ES-I3 (cell line): ENCODE results near the gene STRBP.

Source experiments
- H3K36me3 ChIP-seq: 2 replicates; pipeline ENCODE4 v1.6.1; 2013; ENCODE audit warnings: mild to moderate bottlenecking, low read length, control low read depth, moderate library complexity; ENCODE audit not compliant: insufficient read depth
- H3K4me1 ChIP-seq: 2 replicates; pipeline ENCODE4 v1.6.1; 2013; ENCODE audit warnings: mild to moderate bottlenecking, control low read depth, low read length; ENCODE audit not compliant: insufficient read depth
- H3K9ac ChIP-seq: 2 replicates; pipeline ENCODE4 v1.6.1; 2013; ENCODE audit warnings: low read depth, mild to moderate bottlenecking, low read length, moderate library complexity
- H3K9me3 ChIP-seq: 2 replicates; pipeline ENCODE4 v1.6.1; 2013; ENCODE audit warnings: mild to moderate bottlenecking, low read length, moderate library complexity; ENCODE audit not compliant: control insufficient read depth, insufficient read depth

Gene STRBP

DNA sequence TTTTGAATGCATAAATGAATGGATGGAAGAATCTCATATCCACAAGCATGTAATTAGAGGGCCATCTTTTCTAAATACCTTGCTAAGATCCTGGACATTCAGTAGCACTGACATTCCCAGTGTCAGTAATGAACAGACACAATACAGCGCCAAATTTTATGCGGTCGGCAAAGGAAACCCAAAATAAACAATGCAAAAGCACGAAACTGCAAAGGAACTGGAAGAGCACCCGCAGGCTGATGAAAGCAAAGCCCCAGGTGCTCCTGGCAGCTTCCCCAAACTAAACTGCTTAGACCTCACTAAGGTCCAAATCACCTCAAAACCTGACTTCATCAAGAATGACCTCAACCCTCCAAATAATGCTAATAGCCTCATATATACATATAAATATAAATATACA is 133.0 kb downstream of the STRBP start:
- peaks cover 6% of the 10 kb centered on the region for H3K36me3 ChIP-seq
- no peaks in the 10 kb centered on the region for H3K4me1 ChIP-seq
- H3K9me3 ChIP-seq: no peaks in the 10 kb centered on the region
- no peak overlapping the region for H3K9ac ChIP-seq

DNA sequence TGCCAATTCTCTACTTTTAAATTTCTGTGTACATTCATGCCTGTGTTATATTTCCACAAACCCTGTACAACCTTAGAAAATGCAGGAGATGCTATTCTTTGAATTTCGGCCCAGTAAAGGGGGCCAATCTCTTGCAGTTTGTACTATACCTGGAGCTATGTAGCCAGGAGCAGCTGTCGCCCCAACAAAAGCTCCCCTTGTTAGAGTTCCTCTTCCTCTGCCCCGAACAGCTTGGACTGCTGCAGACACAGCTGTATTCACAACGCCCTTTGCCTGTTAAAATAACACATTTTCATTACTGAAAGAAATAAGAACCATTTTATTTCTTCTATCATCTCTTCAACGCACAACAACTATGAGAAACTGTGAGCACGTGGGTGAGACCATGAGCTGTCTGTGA is 135.7 kb downstream of the STRBP start:
- no peaks in the 10 kb centered on the region for H3K4me1 ChIP-seq

DNA sequence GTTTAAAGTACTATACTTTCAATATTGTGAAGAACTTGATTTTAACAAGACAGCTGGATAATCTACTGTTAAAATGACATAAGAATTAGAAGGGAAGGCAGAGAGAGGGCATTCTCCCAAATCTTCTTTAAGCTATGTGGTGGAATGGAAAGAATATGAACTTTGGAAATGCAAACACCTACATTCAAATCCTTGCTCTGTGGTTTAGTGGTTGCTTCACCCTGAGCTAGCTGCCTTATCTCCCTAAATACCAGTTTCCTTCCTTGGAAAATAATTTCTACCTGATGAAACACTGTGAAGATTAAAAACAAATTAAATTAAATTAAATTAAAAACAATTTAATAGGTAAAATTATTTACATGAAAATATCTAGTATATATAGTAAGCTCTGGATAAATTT is 136.4 kb downstream of the STRBP start:
- Histone ChIP-seq H3K36me3 (peaks cover 11% of the 10 kb centered on the region), H3K4me1 (no peaks in the 10 kb centered on the region), H3K9ac (no peak overlapping the region), H3K9me3 (no peaks in the 10 kb centered on the region)

More for the DNA sequence above, 135.7 kb downstream of the STRBP start:
- Histone ChIP-seq H3K36me3 (peaks cover 11% of the 10 kb centered on the region), H3K9ac (no peak overlapping the region), H3K9me3 (no peaks in the 10 kb centered on the region)

DNA sequence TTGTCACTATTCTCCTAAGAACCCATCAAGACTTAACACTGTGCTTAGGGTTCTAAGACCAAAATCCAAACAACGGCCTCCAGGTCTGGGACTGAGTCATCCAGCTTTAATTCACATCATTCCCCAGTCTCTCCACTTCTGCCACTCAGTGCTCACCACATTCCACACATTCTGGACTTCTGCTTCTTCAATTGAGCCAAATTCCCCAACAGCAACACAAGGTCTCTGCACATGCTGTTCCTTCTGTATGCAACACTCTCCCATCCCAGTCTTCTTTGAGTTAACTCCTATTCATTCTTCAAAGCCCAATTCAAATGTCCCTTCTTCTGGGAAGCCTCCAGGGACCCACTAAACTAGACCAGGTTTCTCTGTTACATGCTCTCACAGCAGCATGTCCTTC is 137.1 kb downstream of the STRBP start:
- Histone ChIP-seq H3K9me3 (no peaks in the 10 kb centered on the region), H3K36me3 (peaks cover 11% of the 10 kb centered on the region), H3K4me1 (no peaks in the 10 kb centered on the region), H3K9ac (no peak overlapping the region)

DNA sequence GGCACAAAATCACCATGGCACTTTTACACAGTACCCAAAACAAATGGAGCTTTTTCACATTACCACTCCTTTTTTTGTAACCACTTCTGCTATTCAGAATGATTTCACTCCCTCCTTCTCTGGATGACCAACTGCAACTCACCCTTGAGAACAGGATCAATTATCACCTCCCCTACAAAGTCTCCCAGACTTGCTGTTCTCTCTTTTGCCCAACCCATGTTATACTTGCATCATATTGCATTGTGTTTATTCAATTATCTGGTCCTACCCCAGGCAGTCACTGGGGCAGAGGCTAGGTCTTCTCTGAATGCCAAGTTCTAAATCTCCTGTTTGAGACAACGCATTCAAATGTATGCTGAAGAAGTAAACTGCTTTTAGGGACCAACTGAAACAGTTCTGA is 139.0 kb downstream of the STRBP start:
- Histone ChIP-seq H3K9ac (no peak overlapping the region), H3K4me1 (no peaks in the 10 kb centered on the region), H3K9me3 (no peaks in the 10 kb centered on the region), H3K36me3 (peaks cover 11% of the 10 kb centered on the region)

DNA sequence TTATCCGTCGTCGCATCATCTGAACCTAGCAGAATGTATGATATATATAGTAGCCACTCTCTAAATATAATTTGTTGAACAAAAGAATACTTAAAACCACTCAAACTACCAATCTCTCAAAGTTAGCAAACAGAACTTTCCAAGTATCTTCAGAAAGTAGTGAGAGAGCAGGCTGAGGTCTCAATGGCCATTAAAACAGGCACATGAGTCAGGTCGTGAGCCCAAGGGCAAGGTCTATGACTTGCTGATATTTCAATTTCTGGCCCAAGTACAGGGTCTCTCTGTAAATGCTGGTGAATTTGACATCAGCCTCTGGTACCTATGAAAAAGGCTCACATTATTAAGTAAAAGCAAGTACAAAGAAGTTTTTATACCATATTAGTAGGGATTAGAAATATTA is 139.8 kb downstream of the STRBP start:
- no peaks in the 10 kb centered on the region for H3K9me3 ChIP-seq
- peaks cover 11% of the 10 kb centered on the region for H3K36me3 ChIP-seq
- H3K4me1 ChIP-seq: no peaks in the 10 kb centered on the region
- no peak overlapping the region for H3K9ac ChIP-seq

DNA sequence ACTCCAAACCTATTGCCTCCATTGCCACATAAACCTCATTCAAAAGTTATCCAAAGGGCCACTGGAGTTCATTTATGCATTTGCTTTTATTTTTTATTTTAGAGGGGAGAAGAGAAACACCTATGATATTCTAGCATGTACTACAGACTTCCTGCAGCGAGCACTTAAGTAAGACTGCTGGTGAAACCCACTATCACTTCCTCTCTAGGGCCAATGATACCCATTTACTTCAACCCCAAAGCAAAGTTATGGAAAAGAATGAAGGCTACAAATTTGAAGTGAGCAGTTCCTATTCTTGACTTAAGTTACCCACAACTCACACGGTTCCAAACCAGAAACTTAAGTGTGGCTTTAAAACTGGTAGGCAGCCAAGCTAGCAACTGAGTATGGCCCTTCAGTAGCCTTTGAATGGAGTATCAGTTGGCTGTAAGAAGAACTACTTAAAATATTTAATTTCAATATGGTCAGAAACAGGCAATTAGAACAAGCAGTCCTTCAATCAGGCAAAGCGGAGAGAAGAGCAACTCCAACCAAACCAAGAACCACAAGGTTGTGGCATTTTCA is 140.8 kb downstream of the STRBP start:
- no peaks in the 10 kb centered on the region for H3K4me1 ChIP-seq
- H3K36me3 ChIP-seq: peaks cover 11% of the 10 kb centered on the region
- no peaks in the 10 kb centered on the region for H3K9me3 ChIP-seq
- H3K9ac ChIP-seq: no peak overlapping the region

DNA sequence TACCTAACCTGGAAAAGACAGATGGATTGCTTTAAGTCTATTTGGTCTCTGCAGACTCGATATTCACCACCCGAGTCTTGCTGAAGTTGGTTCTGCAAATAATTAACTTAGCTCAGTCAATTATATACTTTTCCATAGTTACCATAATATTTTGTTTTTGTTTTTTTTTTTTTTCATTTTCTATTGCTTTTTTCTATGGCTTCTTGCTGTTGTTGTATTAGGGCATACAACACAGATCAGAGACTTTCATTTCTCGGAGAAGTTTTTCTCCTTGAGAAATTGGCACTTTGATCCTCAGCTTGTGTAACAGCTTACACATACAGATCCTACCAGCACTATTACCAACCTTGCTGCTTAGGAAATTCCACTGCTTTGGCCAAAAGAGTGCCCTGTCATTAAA is 146.9 kb downstream of the STRBP start:
- H3K9me3 ChIP-seq: no peaks in the 10 kb centered on the region
- no peaks in the 10 kb centered on the region for H3K36me3 ChIP-seq
- no peak overlapping the region for H3K9ac ChIP-seq
- 0 out of 2 replicates have a peak, but pooled peaks cover 5% of the 10 kb centered on the region for H3K4me1 ChIP-seq

DNA sequence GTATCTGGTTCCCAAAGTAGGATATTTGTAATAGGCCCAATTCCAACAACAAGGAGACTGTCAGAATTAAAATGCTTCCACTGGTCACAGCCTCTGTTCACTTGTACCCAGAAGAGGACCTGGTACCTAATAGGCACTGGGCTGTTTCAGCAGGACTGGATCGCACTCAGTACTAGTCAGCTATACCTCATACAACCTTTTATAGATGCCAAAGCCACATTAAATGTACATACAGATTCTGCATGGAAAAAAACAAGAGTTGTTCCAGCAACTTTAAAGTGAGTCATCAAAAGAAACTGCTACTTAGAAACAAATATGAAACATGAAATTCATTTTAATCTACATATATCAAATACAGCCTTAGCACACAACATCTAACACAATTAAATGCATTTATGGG is 147.4 kb downstream of the STRBP start:
- 0 out of 2 replicates have a peak, but pooled peaks cover 5% of the 10 kb centered on the region for H3K4me1 ChIP-seq
- no peaks in the 10 kb centered on the region for H3K9me3 ChIP-seq
- H3K36me3 ChIP-seq: no peaks in the 10 kb centered on the region
- H3K9ac ChIP-seq: no peak overlapping the region

DNA sequence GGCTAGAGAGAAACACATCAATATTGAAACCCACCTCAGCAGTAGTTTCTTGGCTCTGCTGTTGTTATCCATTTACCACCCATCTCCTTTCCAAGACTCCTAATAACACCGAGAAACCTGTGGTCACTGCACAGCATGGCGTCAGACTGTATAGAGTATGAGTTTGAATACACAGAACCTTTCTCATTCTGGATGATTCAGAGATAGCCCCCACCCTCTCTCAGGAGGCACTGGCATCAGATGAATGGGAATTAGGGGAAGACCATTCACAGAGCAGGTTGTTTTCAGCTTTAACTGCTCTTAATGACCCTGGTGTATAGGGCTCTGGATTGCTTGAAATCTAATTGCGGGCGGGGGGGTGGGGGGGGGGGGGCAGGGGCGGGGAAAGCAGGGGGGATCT is 148.3 kb downstream of the STRBP start:
- no peaks in the 10 kb centered on the region for H3K36me3 ChIP-seq
- no peaks in the 10 kb centered on the region for H3K9me3 ChIP-seq
- H3K4me1 ChIP-seq: 0 out of 2 replicates have a peak, but pooled peaks cover 5% of the 10 kb centered on the region
- no peak overlapping the region for H3K9ac ChIP-seq

DNA sequence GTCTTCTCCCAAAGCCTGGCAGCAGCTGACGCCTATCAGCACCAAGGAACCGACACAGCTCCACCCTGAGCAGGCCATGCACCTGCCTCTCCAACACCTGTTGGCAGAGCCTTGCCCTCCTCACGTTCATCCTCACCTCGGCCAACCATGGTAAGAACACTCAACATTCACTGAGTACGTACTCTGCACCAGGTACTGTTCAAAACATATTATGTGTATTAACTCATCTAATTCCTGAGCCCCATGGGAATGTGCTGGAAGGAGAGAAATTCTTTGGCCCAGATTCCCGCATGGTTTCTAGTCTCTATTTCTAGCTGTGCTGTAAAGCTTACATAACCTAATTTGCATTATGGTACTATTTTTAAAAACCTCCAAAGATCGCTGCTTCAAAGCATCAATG is 148.8 kb downstream of the STRBP start:
- no peaks in the 10 kb centered on the region for H3K9me3 ChIP-seq
- no peaks in the 10 kb centered on the region for H3K36me3 ChIP-seq
- 0 out of 2 replicates have a peak, but pooled peaks cover 5% of the 10 kb centered on the region for H3K4me1 ChIP-seq
- H3K9ac ChIP-seq: no peak overlapping the region

DNA sequence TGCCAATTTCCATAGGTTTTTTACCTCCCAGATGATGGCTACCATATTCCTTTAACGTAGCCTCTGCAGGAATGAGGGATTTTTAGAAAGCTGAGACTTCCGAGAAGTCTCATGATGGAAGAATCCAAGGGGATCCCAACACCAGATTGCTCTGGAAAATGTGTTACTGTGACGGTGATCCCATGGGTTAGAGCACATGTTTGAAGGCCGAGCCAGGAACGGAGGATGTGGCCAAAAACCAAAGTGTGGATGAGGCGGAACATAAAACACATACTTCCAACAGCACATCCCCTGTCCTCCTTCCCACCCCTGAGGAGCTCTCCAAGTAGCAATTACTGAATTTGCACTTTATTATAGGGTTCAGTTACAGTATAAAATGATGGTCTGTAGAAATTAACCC is 152.3 kb downstream of the STRBP start:
- no peak overlapping the region for H3K9ac ChIP-seq
- H3K36me3 ChIP-seq: no peaks in the 10 kb centered on the region; the same call in 1 of the 2 replicates
- peaks cover 3% of the 10 kb centered on the region; the same call in 1 of the 2 replicates for H3K4me1 ChIP-seq
- H3K9me3 ChIP-seq: no peaks in the 10 kb centered on the region

DNA sequence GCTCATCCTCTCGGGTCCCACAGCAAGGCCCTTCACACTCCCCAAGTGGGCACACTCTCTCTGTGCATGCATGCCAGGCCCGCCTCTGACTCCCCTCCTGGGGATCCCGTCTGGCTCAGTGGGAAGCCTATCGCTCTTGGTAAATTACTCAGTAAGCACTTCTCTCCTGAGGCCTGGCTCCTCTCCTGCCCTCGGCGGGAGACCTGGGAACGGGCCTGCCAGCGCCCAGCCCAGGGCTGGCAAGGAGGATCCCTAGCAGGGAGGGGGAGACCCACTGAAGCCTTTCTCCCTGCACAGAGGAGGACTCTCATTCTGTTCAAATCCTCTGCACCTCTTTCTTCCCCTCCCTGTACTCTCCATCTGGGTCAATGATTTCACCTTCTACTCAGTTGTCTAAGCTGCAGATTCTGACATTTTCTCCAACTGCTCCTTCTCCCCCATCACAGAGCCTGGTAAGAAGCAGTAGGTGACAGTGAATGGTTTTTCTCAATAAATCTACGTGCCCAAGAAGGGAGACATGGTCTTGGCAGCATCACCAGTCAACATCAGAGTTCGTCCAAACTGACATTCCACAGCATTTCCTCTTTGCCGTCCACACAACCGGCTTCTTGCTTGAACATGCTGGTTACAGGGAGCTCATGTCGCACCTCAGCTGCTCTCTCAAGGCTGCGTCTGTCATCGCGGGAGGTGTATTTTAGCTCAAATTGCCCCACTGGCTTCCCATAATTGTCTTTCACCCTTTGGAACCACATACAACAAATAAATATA is 153.1 kb downstream of the STRBP start:
- Histone ChIP-seq H3K36me3 (no peaks in the 10 kb centered on the region; the same call in 1 of the 2 replicates), H3K4me1 (no peaks in the 10 kb centered on the region; the same call in 1 of the 2 replicates), H3K9ac (no peak overlapping the region), H3K9me3 (no peaks in the 10 kb centered on the region)

DNA sequence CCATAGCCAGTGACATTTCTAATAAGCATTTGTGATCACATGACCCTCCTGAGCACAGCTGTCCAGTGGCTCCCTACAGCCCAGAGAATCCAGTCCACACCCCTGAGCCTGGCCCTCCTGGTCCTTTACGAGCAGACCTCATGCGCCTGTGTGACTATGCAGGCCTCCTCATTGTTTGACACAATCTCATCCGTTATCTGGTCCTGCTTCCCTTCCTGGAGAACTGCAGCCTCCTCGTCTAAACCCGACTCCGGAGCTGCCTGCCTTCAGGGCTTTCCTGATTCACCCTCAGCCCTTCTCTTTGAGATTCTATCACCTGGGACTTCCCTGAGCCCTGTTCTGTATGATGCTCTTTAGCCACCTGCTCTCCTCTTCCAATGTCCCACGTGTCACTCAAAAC is 155.2 kb downstream of the STRBP start:
- Histone ChIP-seq H3K9ac (no peak overlapping the region), H3K9me3 (no peaks in the 10 kb centered on the region), H3K4me1 (no peaks in the 10 kb centered on the region; the same call in 1 of the 2 replicates), H3K36me3 (peaks cover 5% of the 10 kb centered on the region; the same call in 1 of the 2 replicates)
